GM19035 (cell line): ENCODE measurements around the gene FZD2.
"Not testable (repeated sequence)": the region's sequence is repeated elsewhere in the genome, so short reads cannot be mapped to it uniquely, and the experiment has no call there.

ENCODE experiments used
- ATAC-seq: cut with Tn5 transposase; IDR thresholded peaks from one replicate; pipeline ENCODE4 v1.9.1; 2021; ENCODE audit not compliant: unreplicated experiment

Gene FZD2

GRCh38 chr17:44556832-44557606 is at the start of gene FZD2:
TSS of gene FZD2 (plus strand) at chr17:44557484. CDS start at chr17:44557689, 205 bp downstream.
- no peak for ATAC-seq

- ATAC-seq, result not testable (repeated sequence)
These were observed 45.8 kb upstream of the FZD2 start for GRCh38 chr17:44511241-44512134.

- ATAC-seq, result no peak
These were observed 39.3 kb upstream of the FZD2 start for GRCh38 chr17:44518032-44518431.

- no peak for ATAC-seq
These were observed 34.2 kb upstream of the FZD2 start for GRCh38 chr17:44522883-44523671.

- no peak for ATAC-seq
These were observed 33.7 kb upstream of the FZD2 start for GRCh38 chr17:44523672-44523972.

- no peak for ATAC-seq
These were observed 30.2 kb upstream of the FZD2 start for GRCh38 chr17:44527102-44527501.

- ATAC-seq, result no peak
These were observed 29.3 kb upstream of the FZD2 start for GRCh38 chr17:44527954-44528353.

GRCh38 chr17:44529864-44530263 is 27.4 kb upstream of the FZD2 start:
- ATAC-seq, result no peak

GRCh38 chr17:44530896-44531418 is 26.3 kb upstream of the FZD2 start:
- ATAC-seq, result no peak

- no peak for ATAC-seq
These were observed 23.6 kb upstream of the FZD2 start for GRCh38 chr17:44533533-44534246.

- no peak for ATAC-seq
These were observed 21.0 kb upstream of the FZD2 start for GRCh38 chr17:44536090-44536953.

- ATAC-seq, result not testable (repeated sequence)
These were observed 19.4 kb upstream of the FZD2 start for GRCh38 chr17:44537922-44538321.

- ATAC-seq, result no peak
These were observed 17.6 kb upstream of the FZD2 start for GRCh38 chr17:44539673-44540072.

GRCh38 chr17:44540246-44541084 is 16.8 kb upstream of the FZD2 start:
- ATAC-seq, result no peak

GRCh38 chr17:44541884-44542581 is 15.3 kb upstream of the FZD2 start:
- ATAC-seq, result no peak

GRCh38 chr17:44543213-44543904 is 13.9 kb upstream of the FZD2 start:
- no peak for ATAC-seq

GRCh38 chr17:44543905-44544523 is 13.3 kb upstream of the FZD2 start:
- no peak for ATAC-seq
